HG03095 (cell line): ENCODE measurements around the gene GMDS.

Source experiments
- ATAC-seq: cut with Tn5 transposase; IDR thresholded peaks from one replicate; pipeline ENCODE4 v1.9.1; 2021; ENCODE audit warnings: moderate library complexity; ENCODE audit not compliant: unreplicated experiment

Gene GMDS

DNA sequence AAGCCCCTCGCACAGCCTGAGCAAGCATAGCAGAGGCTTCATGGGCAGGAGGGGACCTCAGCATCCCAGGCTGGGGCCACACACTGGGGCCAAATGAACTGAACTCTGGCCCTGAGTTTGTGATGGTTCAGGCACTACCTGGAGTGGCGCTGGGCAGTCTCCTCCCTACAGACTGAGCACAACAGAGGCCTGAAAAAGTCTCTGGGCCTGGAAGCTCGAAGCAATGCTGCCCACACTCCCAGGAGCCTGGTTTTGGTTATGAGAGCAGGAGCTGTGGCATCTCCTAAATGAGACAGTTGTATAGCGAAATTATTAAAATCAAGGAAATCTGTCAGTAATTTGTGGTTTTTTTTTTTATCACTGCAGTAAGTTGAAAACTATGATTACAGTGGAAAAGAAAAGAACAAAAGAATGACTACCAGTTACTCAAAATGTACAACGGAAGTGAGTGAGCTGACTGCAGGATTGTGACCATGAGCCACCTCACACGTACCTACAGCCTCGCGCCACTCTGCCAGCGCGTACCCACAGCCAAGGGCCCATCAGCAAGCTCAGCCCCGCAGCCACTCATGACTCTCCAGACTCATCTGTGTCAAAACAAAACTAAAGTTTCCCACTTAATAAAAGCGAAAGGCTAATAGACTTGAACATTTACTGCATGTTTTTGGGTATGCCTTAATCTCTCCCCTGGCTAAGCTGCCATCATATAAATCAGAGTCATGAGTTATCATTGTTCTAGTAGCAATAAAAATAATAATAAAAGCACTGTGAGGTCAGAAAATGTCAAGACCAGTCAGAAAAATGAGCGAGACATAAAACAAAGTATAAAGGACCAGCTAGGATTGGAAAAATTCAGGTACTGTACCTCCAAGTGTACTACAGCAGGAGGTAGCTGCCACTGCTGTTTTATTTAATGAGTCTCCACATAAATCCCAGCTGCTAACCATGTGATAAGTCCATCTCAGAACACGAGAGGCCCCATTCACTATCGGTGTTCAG is 458.7 kb downstream of the GMDS start:
- ATAC-seq: no peak

DNA sequence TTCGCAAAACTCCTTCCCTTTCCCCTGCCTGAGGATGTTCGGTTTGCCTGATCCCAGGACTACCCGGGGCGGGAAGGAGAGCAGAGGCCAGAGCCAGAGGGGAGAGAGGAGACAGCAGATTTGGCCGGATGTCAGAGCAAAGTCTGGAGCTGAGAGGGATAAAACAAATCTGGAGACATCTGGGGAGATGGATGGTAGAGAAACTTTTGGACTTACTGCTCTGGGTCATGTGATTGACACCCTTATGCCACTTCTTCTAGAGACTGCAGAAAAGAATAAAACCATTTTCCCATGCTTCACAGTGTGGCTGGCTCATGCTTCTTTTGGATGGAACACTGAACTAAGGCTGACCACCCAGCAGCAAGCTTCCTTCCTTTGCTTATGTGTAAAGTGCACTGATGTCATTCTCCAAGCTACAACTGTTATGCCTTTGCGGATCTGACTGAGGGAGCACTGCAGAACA is 461.0 kb downstream of the GMDS start:
- ATAC-seq: no peak

DNA sequence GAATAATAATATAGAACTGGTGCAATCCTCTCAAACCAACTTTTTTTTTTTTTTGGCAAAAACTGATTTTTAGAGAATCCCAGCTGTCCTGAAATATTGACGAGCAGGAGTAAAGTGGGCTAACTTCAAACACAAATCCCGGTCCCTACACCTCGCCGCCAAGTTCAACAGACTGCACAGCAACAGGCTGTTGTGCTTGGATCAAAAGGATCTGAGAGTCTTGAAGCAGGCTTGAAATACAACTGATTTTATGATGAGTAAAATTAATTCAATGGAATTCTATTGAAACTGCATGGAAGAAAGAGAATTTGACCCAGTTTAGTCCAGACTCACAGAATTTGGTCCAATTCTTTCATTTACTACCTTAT is 463.6 kb downstream of the GMDS start:
- ATAC-seq: no peak

DNA sequence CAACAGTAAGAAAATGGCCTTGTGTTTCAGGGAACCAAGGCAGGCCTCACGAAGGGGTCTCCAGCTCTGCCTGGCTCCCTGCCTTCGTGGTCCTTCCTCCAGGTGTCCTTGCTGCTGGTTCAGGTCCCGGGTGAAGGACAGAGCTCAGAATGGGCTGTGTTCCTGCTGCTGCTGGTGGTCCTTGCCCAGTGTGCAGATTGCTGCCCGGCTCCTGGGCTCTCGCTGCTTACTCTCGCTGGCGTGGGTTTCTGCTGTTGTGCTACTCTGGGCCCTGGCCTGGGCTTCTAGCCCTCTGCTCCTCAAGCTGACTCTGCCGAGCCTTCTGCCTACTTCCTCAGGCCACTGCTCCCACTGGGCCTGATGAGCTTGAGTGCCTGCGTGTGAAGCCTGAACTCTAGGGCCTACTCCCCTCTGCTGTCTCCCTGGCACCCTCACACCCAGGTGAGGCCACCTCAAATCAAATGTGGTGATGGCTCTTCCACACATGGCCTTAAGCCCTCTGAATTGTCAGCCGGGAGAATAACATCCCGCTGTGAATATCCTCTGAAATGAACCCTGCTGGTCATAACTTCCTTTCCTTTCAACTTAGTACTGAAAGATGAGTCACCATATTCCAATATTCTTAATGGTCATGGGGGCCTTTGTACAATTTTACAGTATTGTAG is 464.1 kb downstream of the GMDS start:
- ATAC-seq: no peak

DNA sequence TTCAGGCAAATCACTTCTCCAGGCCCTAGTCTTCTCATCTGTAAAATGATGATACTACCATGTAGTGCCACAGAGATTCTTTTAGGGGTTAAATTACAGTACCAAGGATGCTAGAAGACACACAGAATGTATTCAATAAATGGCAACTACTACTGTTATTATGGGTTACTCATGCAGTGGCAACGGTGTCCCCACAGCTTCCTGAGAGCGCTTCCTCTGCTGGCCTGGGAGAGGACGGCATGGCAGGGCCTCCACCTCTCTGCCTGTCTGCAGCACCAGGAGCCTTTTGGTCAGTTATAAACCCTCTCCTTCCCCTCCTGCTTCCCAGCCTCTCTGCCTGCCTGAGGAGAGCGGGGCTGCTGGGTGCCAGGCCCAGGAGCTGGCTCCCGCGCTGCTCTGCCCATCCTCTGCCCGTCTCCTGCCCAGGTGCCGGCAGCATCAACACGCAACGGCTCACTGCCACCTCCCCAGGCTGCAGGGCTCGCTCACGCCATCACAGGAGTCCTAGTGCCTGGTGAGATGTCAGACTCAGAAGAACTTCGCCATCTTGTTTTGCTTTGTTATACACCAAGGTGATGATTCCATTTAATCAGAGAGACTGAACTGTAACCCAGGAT is 465.0 kb downstream of the GMDS start:
- no peak for ATAC-seq

DNA sequence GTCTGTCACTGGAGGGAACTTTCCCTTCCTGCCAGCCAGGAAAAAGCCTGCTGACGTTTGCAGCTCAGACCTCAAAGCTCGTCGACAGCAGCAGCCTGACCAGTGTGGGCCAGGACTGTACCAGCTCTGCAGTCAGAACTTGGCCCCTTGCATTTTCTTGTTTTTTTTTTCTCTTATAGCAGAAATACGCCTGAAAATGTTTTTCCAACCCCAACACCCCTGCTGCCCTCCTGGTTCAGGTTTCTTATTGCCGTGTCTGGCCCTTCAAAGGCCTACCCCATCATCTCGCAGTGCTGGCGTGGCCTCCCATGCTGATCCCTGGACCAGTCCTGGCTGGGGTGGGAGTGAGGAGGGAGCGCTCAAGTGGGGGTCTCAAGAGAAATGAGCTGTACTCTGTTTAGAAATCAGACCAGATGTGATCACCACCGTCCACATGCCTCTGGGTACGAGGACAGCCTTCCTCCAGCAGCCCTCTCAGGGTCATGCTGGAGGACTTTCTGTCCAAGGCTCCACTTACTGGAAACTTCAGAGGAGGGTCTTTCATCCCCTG is 466.6 kb downstream of the GMDS start:
- ATAC-seq: no peak

DNA sequence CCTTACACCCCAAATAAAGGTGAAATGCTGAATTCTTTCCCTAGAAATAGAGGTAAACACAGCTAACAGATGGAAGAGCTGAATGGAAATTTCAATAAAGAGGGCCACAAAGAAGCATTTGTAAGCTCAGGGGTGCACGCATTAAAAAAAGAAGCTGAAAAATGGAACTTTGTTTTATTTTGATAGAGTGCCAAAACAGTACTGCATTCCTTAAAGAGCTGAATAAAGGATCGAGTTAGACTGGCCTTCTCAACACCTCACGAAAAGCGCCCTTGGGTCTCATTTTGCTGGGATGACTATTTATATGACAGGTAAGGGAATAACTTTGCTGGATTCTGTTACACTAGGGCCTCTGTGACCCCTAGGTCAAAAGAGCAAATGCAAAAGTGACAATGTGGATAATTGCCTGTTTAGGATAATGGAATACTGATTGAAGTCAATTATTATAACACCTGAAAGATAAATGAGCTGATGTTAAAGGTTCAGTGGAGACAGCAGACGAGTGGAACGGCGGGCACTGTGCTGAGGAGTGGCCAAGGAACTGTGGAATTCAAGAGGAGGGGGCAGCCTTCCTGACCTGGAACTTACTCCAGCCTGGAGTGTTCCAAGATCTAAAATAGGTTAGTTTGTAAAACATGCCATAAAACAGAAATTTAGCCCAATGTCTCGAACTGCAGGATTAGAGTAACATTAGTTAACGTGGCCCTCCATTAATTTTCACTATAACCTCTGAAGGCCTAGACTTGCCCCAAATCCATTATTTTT is 467.3 kb downstream of the GMDS start:
- no peak for ATAC-seq

DNA sequence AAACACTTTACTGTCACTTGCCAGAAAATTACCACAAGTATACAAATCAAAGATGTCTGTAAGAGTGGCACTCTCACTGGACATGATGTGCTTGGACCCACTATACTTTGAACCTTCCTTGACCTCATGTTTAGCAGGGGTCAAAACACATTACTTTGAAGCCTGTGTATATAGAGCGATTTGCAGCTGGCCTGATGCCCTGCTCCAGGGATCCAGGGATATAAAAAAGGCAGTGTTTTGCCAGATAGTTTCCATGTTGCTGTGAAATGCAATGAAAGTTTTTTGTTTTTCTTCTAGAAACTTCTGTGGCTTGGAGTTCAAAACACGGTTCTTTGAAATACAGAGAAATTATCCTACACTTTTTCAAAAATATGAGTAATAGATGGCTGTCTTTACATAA is 470.0 kb downstream of the GMDS start:
- no peak for ATAC-seq

DNA sequence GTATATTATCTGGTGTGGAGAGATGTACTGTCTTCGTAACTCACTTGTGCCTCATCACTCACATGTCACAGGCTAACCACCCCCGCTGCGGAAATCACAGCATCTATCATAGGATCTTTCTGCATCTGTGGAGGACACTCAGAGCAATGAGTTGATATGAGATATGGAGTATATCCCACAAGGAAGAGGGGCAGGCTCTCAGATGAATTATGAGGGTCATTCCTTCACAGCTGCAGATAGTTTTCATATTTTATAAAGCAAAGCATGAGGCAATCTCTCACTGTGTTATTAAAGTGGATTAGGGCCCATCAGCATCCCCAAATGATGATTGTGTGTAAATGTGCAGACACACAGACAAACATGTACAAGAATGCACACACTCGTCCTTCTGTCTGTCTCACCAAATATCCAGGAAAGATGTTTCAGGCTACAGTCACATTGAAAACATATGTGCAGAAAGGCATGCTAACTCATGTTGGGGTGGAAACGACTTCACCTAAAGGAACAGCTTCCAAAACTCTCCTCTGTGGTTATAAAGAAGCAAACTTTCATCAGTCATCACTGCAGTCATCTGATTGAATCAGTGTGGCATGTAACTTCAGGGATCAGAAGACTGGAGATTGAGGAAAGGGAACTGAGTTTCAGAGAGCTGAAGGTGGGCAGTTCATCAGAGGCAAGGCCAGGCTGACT is 471.0 kb downstream of the GMDS start:
- ATAC-seq: no peak

DNA sequence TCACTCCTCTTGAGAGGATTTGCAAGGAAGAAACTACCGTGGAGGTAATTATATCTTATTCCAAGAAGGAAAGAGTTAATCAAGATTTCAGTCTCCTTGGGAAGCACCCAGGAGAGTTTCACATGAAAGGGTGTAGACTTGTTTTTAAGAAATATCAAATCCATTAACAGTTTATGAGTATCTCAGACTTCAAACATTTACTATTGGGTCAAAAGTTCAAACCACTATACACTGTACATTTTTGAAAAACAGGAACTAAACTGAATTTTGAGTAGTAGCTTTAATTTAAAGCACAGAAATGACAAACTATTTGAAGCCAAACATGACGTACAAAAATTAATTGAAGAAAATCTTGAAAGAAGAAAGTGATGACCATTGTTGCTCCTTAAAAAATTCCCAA is 471.7 kb downstream of the GMDS start:
- ATAC-seq: no peak

DNA sequence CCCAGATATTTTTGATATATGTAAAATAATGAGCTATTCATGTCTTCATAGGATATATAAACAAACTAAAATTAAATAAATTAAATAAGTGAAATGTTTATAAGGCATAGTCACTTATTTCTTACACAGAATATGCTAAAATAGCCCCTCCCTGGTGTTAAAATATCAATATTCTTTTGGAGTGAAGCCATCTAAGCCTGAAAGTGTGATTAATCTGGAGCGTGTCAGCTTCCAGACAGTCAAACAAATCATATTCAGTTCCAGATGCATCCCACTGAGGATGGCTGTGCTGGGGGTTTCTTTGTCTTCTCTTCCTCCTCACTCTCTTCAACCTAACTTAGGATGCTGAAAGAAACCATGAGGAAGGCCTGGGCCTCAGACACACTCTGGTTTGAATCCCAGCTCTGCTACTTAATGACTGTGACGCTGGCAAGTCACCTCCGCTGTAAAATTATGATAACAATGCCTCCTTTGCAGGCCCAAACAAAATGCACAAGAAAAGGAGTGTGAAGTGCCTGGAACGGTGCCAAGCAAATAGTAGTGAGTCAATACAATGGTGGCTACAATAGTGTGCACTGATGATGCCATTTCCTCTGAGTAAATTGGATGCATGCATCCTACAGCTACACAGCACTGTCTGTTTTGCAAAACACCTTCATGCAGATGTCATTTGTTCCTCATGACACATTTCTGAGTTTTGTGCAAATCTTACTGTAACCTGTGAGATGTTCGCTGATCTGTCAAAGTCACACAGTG is 474.3 kb downstream of the GMDS start:
- no peak for ATAC-seq

DNA sequence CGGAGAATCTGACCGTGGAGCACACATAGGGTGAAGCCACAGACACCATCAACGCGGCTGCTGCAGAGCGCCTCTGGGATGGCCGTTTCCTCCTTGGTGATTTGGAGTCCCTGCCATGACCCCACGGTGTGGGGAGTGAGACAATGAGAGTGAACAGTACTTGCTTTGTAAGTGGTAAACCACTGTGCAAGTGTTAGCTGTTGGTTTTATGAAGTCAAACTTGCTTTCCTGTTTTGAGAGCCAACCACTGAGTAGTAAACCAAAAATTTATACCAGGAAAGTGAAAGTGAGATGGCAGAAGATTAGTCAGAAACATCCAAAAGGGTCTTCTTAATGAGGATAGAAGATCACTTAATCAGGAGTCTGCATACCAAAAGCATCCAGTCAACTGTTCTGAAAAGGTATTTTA is 475.0 kb downstream of the GMDS start:
- ATAC-seq: no peak

DNA sequence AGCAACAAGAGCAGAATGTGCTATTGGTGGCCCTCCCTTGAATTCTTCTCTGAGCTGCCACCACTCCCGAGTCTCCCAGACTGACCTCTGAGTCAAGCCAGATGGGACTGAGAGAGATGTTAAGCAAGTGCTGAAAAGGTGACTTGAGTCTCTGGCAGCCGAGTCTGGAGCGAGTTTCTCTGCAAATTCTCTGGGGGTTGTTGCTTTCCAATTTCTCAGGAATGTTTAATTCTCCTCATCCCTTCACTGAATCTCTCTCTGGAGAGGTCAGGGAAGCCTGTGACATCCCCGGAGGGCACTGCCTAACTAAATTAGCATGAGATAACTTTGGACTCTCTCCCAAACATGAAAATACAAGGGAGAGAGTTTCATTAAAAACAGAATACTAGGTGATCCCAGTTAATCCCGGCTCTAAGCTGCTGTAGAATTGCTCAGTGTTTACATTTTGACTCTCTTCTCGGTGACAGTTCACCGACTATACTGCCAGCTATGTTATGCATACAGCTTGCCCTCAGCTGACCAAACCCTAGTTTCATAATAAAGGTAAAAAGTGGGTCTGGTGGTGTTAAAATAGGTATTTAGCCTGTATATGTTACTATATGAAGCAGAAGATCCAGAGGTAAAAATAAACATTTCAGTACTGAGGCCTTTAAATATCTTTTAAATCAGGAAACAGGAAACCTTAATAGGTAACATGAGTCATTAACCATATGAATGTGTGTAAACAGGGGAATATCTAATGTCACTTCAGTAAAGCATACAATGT is 477.7 kb downstream of the GMDS start:
- ATAC-seq: no peak

DNA sequence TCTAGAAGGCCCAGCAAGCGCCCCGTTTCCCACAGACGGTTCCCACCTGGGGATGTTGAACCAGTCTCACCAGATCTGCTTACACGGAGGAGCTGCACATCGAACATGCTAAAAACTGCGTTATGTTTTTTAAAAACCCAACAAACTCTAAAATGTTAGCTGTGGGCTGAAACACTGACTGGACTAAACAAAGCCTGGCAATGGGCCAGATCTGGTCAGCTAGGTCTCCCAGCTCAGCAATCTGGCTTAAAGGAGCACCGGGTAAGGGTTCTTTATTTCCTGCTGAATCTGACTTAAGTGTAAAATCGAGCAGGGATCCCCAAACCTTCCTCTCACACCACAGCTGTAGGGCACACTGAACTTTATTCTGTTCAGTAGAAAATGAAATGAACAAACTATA is 478.8 kb downstream of the GMDS start:
- no peak for ATAC-seq

DNA sequence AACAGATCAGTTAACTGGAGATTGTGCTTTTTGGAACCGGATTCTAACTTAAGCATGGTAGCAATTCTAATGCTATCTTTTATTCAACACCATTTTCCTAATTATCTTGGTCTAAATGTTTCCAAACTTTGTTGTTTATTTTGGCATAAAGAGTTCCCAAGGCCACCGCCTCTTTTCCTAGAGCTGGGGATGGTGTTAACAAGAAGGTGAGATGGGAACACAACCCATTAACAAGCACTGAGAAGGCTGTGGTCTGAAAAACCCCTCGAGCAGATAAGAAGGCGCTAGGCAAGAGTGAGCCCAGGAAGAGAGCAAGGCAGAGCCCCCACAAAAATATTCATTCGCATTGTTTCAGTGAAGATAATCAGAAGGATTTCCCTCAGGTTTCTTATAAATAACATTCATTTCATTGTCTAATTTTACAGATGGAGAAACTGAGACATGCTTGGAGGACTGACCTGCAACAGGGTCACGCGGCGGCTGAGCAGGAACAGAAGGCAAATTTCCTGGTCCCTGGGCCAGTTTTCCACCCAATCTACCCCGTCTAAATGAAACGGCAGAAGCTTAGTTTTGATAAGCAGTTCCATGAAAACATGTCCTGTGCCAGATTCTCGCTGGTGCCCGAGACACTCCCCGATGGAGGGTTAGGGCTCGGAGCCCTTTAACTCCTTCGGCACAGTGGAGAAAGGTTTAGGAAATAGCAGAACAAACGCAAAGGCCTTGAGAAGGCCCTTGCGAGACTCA is 480.1 kb downstream of the GMDS start:
- ATAC-seq: no peak

DNA sequence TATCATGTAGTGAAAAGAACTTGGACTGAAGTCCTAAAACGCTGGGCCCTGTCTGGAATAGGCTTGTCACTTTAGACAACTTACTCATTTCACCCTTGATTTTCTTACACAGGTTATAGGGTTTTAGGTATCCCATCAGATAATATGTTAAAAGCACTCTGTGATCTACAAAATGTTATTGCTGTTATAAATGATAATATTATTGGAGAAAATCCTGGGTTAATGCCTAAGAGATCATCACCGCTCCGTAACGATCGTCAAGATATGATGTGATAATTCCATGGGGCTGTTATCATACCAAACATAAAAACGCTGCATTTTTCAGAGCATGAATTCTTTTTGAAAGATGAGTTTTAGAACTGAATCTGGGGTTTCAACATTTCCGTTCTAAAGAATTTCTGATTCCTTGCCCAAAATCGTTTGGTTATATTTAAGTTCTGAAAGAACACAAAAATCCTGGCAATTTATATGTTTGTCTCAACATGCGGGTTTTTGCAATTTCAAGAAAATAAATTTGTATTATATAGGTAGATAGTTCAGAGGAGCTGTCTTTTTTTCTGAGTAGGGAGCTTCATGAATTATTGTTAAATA is 480.9 kb downstream of the GMDS start:
- no peak for ATAC-seq

DNA sequence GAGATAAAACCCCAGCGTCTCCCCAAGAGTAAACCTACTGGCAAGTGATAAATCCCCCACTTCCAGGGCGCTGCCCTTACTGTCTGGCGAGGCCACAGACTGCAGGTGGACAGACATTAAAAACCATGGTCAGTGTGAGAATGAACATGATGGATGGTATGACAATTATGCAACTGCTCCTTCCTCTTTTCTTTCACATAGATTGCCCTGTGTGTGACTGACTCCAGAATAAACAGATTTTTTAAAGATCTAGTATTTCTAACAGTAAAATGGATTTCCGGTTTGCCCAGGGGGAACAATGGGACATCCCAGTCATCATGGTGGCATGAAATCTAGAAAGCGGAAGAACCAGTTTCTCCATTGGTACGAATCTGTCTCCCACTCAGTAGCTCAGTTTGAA is 482.0 kb downstream of the GMDS start:
- ATAC-seq: no peak

DNA sequence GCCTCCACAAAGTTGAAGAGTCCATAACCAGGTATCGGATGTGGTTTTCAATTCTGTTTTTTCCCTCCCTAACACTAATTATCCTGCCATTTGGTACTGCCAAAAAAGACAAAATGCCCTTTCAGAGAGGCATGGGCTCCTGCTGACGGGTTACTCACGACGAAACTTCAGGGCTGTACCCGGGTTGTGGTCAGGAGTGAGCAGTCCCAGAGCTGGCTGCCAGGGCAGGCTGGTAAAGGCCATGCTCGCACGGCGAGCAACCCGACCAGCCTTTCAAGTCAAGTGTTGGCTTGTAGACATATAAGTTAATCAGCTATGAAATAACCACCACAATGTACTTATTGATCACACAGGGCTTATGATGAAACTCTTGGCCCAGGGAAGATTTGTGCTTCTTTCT is 483.2 kb downstream of the GMDS start:
- ATAC-seq: no peak
